MM.1S (cell line): ENCODE measurements around the gene FAM161B.

Experiments used
- DNase-seq: peaks from one replicate; pipeline ENCODE4 v3.0.0-alpha.2; 2015
- H2AFZ ChIP-seq: fragments of 300-600 bp; sonication (generic); 2 replicates; pipeline ENCODE4 v1.6.0; 2016; ENCODE audit warnings: antibody characterized with exemption, low read length
- H3F3A ChIP-seq: fragments of 300-600 bp; sonication (generic); 2 replicates; pipeline ENCODE4 v1.6.1; 2016; ENCODE audit warnings: mild to moderate bottlenecking, antibody characterized with exemption, low read length, moderate library complexity, mixed read lengths; ENCODE audit not compliant: insufficient read depth
- H3K27ac ChIP-seq: fragments of 300-600 bp; sonication (generic); 2 replicates; pipeline ENCODE4 v1.5.1; 2016; ENCODE audit warnings: mild to moderate bottlenecking, low read length
- H3K27me3 ChIP-seq: fragments of 300-600 bp; sonication (generic); replicated peaks from 2 replicates; pipeline ENCODE4 v1.6.0; 2016; ENCODE audit warnings: low read length; ENCODE audit not compliant: insufficient read depth
- H3K36me3 ChIP-seq: fragments of 300-600 bp; sonication (generic); replicated peaks from 2 replicates; pipeline ENCODE4 v1.6.1; 2016; ENCODE audit warnings: mild to moderate bottlenecking, low read length, mixed read lengths; ENCODE audit not compliant: insufficient read depth
- H3K4me1 ChIP-seq: fragments of 300-600 bp; sonication (generic); 2 replicates; pipeline ENCODE4 v1.6.1; 2016; ENCODE audit warnings: low read length, mixed read lengths
- H3K4me2 ChIP-seq: fragments of 300-600 bp; sonication (generic); 2 replicates; pipeline ENCODE4 v1.6.0; 2016; ENCODE audit warnings: low read depth, low read length
- H3K4me3 ChIP-seq: fragments of 300-600 bp; sonication (generic); 2 replicates; pipeline ENCODE4 v1.5.1; 2016; ENCODE audit warnings: low read length, mixed read lengths
- H3K79me2 ChIP-seq: fragments of 300-600 bp; sonication (generic); 2 replicates; pipeline ENCODE4 v1.6.1; 2016; ENCODE audit warnings: mixed run types, low read length, mixed read lengths
- H3K9ac ChIP-seq: fragments of 300-600 bp; sonication (generic); 2 replicates; pipeline ENCODE4 v1.6.1; 2016; ENCODE audit warnings: low read length, mixed read lengths
- H3K9me2 ChIP-seq: fragments of 300-600 bp; sonication (generic); replicated peaks from 2 replicates; pipeline ENCODE4 v1.6.1; 2016; ENCODE audit warnings: mild to moderate bottlenecking, low read length, mixed read lengths; ENCODE audit not compliant: insufficient read depth
- H3K9me3 ChIP-seq: fragments of 300-600 bp; sonication (generic); replicated peaks from 2 replicates; pipeline ENCODE4 v1.6.1; 2016; ENCODE audit warnings: mild to moderate bottlenecking, low read length, mixed read lengths; ENCODE audit not compliant: insufficient read depth
- H4K20me1 ChIP-seq: fragments of 300-600 bp; sonication (generic); 2 replicates; pipeline ENCODE4 v1.6.1; 2016; ENCODE audit warnings: mild to moderate bottlenecking, low read length, moderate library complexity, mixed read lengths; ENCODE audit not compliant: insufficient read depth
- CTCF ChIP-seq: fragments of 300-600 bp; sonication (generic); IDR thresholded peaks from 2 replicates; pipeline ENCODE4 v1.5.1; 2016; ENCODE audit warnings: antibody characterized with exemption, low read length, mixed read lengths
- EZH2 ChIP-seq: fragments of 300-600 bp; sonication (generic); optimal IDR thresholded peaks from 2 replicates; pipeline ENCODE3; 2017; ENCODE audit warnings: low read depth, mild to moderate bottlenecking, antibody characterized with exemption, low read length, mixed read lengths
- EZH2phosphoT487 ChIP-seq: fragments of 300-600 bp; sonication (generic); IDR thresholded peaks from 2 replicates; pipeline ENCODE4 v1.6.1; 2018; ENCODE audit warnings: antibody characterized with exemption, low read length

Gene FAM161B, protein sequence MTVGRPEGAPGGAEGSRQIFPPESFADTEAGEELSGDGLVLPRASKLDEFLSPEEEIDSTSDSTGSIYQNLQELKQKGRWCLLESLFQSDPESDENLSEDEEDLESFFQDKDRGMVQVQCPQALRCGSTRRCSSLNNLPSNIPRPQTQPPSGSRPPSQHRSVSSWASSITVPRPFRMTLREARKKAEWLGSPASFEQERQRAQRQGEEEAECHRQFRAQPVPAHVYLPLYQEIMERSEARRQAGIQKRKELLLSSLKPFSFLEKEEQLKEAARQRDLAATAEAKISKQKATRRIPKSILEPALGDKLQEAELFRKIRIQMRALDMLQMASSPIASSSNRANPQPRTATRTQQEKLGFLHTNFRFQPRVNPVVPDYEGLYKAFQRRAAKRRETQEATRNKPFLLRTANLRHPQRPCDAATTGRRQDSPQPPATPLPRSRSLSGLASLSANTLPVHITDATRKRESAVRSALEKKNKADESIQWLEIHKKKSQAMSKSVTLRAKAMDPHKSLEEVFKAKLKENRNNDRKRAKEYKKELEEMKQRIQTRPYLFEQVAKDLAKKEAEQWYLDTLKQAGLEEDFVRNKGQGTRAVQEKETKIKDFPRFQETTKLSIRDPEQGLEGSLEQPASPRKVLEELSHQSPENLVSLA

DNA sequence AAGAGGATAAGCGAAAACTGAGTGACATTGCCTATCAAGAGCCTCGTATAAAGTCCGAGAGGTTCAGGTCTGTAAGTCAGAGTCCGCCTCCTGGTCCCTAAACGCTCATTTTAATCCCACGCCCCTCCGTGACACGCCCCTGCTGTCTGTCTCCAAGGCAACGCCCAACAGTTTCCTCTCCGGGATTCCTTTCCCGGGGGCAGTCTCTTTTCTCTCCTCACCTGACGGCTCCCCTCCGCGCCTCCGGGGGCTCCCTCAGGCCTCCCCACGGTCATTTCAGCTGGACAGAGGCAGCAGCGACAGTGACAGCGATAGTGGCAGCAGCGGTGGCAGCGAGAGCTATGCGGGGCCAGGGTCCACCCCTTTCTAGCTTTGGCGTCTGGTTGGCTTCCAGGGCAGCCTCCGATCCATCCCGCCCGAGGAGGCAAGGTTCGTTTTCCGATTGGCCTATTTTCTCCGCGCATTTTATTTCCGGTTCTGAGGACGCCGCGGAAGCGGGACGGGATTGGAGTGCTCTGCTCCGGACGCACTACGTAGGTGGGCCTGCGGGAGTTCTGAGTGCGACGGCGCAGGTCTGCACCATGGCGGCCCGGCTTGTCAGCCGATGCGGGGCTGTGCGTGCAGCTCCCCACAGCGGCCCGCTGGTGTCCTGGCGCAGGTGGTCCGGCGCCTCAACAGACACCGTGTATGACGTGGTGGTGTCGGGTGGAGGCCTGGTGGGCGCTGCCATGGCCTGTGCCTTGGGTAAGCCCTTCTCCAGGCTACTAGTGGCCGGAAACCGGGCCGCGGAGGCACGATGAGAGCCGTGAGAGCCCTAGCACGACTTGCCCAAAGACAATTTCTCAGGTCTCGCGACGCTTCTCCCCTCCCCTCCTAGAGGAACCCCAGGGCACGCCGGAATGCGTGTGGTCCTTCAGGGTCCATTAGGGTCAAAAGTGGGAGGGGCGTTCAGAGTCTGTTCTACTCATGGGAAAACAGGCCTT is at the start of gene FAM161B, which contains the start of gene COQ6:
Gene FAM161B (minus strand): TSS at position 343 of the 983 bp plus-strand sequence. CDS start 68 bp downstream, at position 275.
Gene COQ6 (plus strand): TSS at position 551 of the 983 bp plus-strand sequence. CDS start 31 bp downstream, at position 582.
- peak; percentile 17; the same call in 1 of the 2 replicates for TF ChIP-seq CTCF
- TF ChIP-seq EZH2phosphoT487, result no peak
- Histone ChIP-seq H3K4me2 (peak within 1 kb of the TSS; percentile 57), H3K9me2 (no peaks in the 10 kb centered on the region), H3K9me3 (no peaks in the 10 kb centered on the region), H3K79me2 (no peaks in the 10 kb centered on the region), H3K27ac (peak within 1 kb of the TSS; percentile 57; the same call in 1 of the 2 replicates), H3K4me1 (no peaks in the 10 kb centered on the region), H3K36me3 (no peaks in the 10 kb centered on the region), H3K27me3 (no peaks in the 10 kb centered on the region), H3K9ac (peak within 1 kb of the TSS; percentile 75), H3K4me3 (peak within 1 kb of the TSS; percentile 79), H2AFZ (peak within 1 kb of the TSS; percentile 84), H4K20me1 (no peaks in the 10 kb centered on the region), H3F3A (peaks cover 4% of the 10 kb centered on the region; the same call in 1 of the 2 replicates)
- DNase-seq, result peak; percentile 87

- Histone ChIP-seq H3K36me3 (no peaks in the 10 kb centered on the region), H3K79me2 (no peaks in the 10 kb centered on the region), H3K4me1 (no peaks in the 10 kb centered on the region), H3K4me3 (no peak overlapping the region), H3K27me3 (no peaks in the 10 kb centered on the region), H3F3A (no peaks in the 10 kb centered on the region), H3K27ac (no peak overlapping the region), H4K20me1 (no peaks in the 10 kb centered on the region), H3K9me3 (no peaks in the 10 kb centered on the region), H3K9ac (no peak overlapping the region), H2AFZ (no peak overlapping the region), H3K9me2 (no peaks in the 10 kb centered on the region), H3K4me2 (no peak overlapping the region)
- no peak for DNase-seq
- no peak for TF ChIP-seq EZH2
- TF ChIP-seq EZH2phosphoT487, result no peak
- TF ChIP-seq CTCF, result no peak
These were observed 48.8 kb upstream of the FAM161B start for GRCh38 chr14:73998726-73999125.

DNA sequence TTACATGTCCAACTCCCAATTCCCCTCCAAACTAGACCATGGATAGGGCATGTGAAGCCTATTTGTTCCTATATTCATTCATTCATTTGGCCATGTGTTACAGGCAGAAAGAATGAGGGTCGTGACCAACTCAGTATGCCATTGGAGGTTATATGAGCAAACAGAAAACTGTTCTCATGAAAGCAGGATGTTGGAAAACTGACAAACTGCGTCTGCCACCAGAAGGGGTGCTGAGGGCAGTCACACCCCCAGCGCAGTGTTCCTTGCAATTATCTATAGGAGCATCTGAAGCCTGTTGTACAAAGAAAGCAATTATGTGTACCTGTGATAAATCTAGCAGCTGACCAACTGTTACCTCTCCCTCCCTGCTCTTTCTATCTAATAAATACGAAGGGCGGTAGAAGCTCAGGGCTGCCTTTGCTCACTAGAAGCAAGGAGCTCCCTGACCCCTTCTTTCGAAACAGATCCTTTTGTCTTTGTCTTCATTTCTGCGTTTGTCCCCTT is 48.1 kb upstream of the FAM161B start:
- no peak for TF ChIP-seq CTCF
- no peak for TF ChIP-seq EZH2phosphoT487
- no peak for TF ChIP-seq EZH2
- Histone ChIP-seq H3K27me3 (no peaks in the 10 kb centered on the region), H3K79me2 (no peaks in the 10 kb centered on the region), H2AFZ (no peak overlapping the region), H3K27ac (no peak overlapping the region), H3K9me3 (no peaks in the 10 kb centered on the region), H3F3A (no peaks in the 10 kb centered on the region), H4K20me1 (no peaks in the 10 kb centered on the region), H3K4me2 (no peak overlapping the region), H3K9me2 (no peaks in the 10 kb centered on the region), H3K36me3 (no peaks in the 10 kb centered on the region), H3K4me1 (no peaks in the 10 kb centered on the region), H3K9ac (no peak overlapping the region), H3K4me3 (no peak overlapping the region)
- DNase-seq, result no peak
